ENCODE data around the gene KIRREL3. TPM values are rescaled to one million over a fixed set of nuclear protein-coding genes. Genes with fewer than 3 reads are reported as not detected.
"Not testable (repeated sequence)": the region's sequence is repeated elsewhere in the genome, so short reads cannot be mapped to it uniquely, and the experiment has no call there.

KIRREL3 gene
- total and polyA plus RNA-seq, 9 of the 15 experiments (the other 6 are each of a cell fraction or from before 2014, with no cell fraction given): 0.04 to 0.10 TPM; not detected in 7

DNA sequence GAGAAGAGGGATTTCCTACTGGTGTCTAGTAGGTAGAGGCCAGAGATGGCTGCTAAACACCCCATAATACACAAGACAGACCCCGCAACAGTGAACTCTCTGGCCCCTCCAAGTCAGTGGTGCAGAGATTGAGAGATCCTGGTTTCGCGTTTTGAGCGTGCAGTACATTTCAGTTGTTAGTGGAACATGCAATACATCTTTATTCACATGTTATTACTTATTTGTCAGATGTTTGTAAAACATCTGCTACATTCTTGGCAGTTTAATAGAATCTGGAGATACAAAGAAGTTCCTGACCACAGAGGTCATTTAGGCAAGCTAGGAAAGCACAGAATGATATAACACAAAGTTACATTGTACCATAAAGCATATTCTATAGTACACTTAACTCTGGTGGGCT, 603.6 kb downstream of the KIRREL3 start (continued):
- TF ChIP-seq, protein P1, sequence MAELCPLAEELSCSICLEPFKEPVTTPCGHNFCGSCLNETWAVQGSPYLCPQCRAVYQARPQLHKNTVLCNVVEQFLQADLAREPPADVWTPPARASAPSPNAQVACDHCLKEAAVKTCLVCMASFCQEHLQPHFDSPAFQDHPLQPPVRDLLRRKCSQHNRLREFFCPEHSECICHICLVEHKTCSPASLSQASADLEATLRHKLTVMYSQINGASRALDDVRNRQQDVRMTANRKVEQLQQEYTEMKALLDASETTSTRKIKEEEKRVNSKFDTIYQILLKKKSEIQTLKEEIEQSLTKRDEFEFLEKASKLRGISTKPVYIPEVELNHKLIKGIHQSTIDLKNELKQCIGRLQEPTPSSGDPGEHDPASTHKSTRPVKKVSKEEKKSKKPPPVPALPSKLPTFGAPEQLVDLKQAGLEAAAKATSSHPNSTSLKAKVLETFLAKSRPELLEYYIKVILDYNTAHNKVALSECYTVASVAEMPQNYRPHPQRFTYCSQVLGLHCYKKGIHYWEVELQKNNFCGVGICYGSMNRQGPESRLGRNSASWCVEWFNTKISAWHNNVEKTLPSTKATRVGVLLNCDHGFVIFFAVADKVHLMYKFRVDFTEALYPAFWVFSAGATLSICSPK (IDR thresholded peaks at IDR 0.05; ENCODE audit: borderline replicate concordance): no peak
- TF ChIP-seq ZNF696 (CRISPR knock-in tag; conservative IDR thresholded peaks at IDR 0.05) (no peak), NFE2 (IDR thresholded peaks at IDR 0.05; ENCODE audit: low read depth) (no peak), ESRRA (IDR thresholded peaks at IDR 0.05; ENCODE audit: borderline replicate concordance, low read depth) (no peak), RBFOX2 (IDR thresholded peaks at IDR 0.05; ENCODE audit: low read depth, low read length) (no peak), ZNF780A (CRISPR knock-in tag; IDR thresholded peaks at IDR 0.05) (no peak)

DNA sequence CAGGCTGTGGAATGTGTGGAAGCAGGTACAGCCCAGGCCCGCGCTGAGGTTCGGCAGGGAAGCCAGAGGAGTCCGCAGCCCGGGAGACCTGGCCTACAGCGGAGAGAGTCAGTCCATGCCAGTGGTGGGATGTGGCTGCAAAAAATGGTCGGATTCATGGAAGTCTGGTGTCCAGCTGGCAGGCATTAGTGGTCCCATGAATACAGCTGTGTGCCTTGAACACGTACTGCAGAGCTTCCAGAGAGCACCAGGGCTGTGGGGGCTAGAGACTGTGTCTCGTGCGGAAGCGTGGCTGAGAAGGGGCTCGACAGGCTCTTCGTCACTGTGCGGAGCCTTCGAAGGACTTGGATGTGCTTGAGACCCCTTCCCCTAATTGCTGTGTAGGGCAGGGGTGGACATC, 604.3 kb downstream of the KIRREL3 start:
- H3K27ac ChIP-seq (ENCODE audit: extremely low read depth, low read depth, low read length); H3K36me3 ChIP-seq (ENCODE audit: control insufficient read depth, insufficient read depth, low read length); H3K4me3 ChIP-seq; H3K9me3 ChIP-seq (replicated peaks; ENCODE audit: control insufficient read depth, insufficient read depth, low read depth, low read length); H3K4me1 ChIP-seq (replicated peaks in 1 of 2; ENCODE audit: control insufficient read depth in 2 of 2, insufficient read depth in 2 of 2, low read length in 2 of 2); H3K27me3 ChIP-seq (ENCODE audit: control insufficient read depth in 2 of 2, insufficient read depth in 2 of 2, low read length in 2 of 2); H3K9ac ChIP-seq (ENCODE audit: insufficient read depth in 1 of 2, low read depth in 2 of 2, low read length in 2 of 2); CTCF ChIA-PET (ENCODE audit: low intra/inter-chr PET ratio); POLR2A ChIA-PET; H2AFZ ChIP-seq (ENCODE audit: low read depth, low read length); intact Hi-C loops (cut with micrococcal nuclease); H3K4me2 ChIP-seq (ENCODE audit: insufficient read depth, low read length); FAIRE-seq; DNase-seq (ENCODE audit: extremely low read depth in 1 of 4, low spot score in 3 of 4); in situ Hi-C loops (cut with MboI); ATAC-seq; H4K20me1 ChIP-seq (replicated peaks; ENCODE audit: control insufficient read depth, insufficient read depth, low read length); H3K79me2 ChIP-seq (ENCODE audit: control insufficient read depth, insufficient read depth, low read length); H3K9me1 ChIP-seq (ENCODE audit: control insufficient read depth, insufficient read depth, low read length); BruUV-seq (replicated peaks): not testable (repeated sequence)
- 72% methylated on average over 9 of the region's 15 CpGs for WGBS (ENCODE audit: insufficient coverage, low coverage, missing lambda C conversion rate)

DNA sequence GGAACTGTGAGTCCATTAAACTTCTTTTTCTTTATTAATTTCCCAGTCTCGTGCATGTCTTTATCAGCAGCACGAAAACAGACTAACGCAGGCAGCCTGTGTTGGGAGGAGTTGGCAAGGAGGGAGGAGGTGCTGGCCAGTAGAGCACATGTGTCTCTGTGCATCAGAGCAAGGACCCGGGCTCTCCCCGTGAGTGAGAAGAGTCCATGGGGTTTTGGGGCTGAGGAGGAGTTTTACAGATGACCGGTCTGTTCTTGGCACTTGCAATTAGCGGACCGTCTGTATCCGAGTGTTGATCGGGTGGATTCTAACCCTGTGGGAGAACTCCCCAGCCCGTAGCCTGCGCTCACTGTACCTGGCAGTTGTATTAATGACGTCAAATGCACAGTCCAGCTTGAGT, 604.8 kb downstream of the KIRREL3 start:
- H3K4me1 ChIP-seq (replicated peaks in 1 of 2; ENCODE audit: control insufficient read depth in 2 of 2, insufficient read depth in 2 of 2, low read length in 2 of 2); H2AFZ ChIP-seq (ENCODE audit: low read depth, low read length); H3K79me2 ChIP-seq (ENCODE audit: control insufficient read depth, insufficient read depth, low read length); H3K4me2 ChIP-seq (ENCODE audit: insufficient read depth, low read length); intact Hi-C loops (cut with micrococcal nuclease); BruUV-seq (replicated peaks); H3K9me3 ChIP-seq (replicated peaks; ENCODE audit: control insufficient read depth, insufficient read depth, low read depth, low read length); H3K9me1 ChIP-seq (ENCODE audit: control insufficient read depth, insufficient read depth, low read length); ATAC-seq; DNase-seq (ENCODE audit: extremely low read depth in 1 of 4, low spot score in 3 of 4); H3K9ac ChIP-seq (ENCODE audit: insufficient read depth in 1 of 2, low read depth in 2 of 2, low read length in 2 of 2); H4K20me1 ChIP-seq (replicated peaks; ENCODE audit: control insufficient read depth, insufficient read depth, low read length); H3K27ac ChIP-seq (ENCODE audit: extremely low read depth, low read depth, low read length); in situ Hi-C loops (cut with MboI); H3K27me3 ChIP-seq (ENCODE audit: control insufficient read depth in 2 of 2, insufficient read depth in 2 of 2, low read length in 2 of 2); H3K4me3 ChIP-seq; CTCF ChIA-PET (ENCODE audit: low intra/inter-chr PET ratio); POLR2A ChIA-PET; H3K36me3 ChIP-seq (ENCODE audit: control insufficient read depth, insufficient read depth, low read length): not testable (repeated sequence)
- peak; percentile 54 for FAIRE-seq
- WGBS (ENCODE audit: insufficient coverage, low coverage, missing lambda C conversion rate): 54% methylated on average over 6 of the region's 13 CpGs

DNA sequence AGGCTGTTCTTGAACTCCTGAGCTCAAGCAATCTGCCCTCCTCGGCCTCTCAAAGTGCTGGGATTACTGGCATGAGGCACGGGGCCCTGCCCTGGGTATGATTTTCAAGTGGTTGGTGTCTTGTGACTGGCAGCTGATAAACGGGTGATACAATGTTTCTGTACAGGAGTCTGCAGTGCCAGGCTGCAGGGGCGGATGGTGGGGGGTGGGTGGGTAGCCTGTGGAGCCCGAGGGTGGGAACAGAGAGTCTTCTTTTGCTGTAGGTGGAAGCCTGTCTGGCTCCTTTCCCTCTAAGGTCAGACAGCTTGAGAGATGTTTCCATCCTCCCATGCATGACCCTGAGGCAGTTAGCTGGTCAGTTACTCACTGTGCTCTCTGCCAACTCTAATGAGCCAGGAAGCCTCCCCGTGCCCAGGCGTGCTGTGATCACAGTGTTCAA, 605.9 kb downstream of the KIRREL3 start:
- CTCF ChIA-PET (ENCODE audit: low intra/inter-chr PET ratio); H3K4me1 ChIP-seq (replicated peaks in 1 of 2; ENCODE audit: control insufficient read depth in 2 of 2, insufficient read depth in 2 of 2, low read length in 2 of 2); H3K36me3 ChIP-seq (ENCODE audit: control insufficient read depth, insufficient read depth, low read length); DNase-seq (ENCODE audit: extremely low read depth in 1 of 4, low spot score in 3 of 4); H3K9me3 ChIP-seq (replicated peaks; ENCODE audit: control insufficient read depth, insufficient read depth, low read depth, low read length); H3K79me2 ChIP-seq (ENCODE audit: control insufficient read depth, insufficient read depth, low read length); H3K9ac ChIP-seq (ENCODE audit: insufficient read depth in 1 of 2, low read depth in 2 of 2, low read length in 2 of 2); FAIRE-seq; H3K27ac ChIP-seq (ENCODE audit: extremely low read depth, low read depth, low read length); H3K4me3 ChIP-seq; H4K20me1 ChIP-seq (replicated peaks; ENCODE audit: control insufficient read depth, insufficient read depth, low read length); H3K27me3 ChIP-seq (ENCODE audit: control insufficient read depth in 2 of 2, insufficient read depth in 2 of 2, low read length in 2 of 2); BruUV-seq (replicated peaks); in situ Hi-C loops (cut with MboI); H3K9me1 ChIP-seq (ENCODE audit: control insufficient read depth, insufficient read depth, low read length); H3K4me2 ChIP-seq (ENCODE audit: insufficient read depth, low read length); H2AFZ ChIP-seq (ENCODE audit: low read depth, low read length); ATAC-seq: not testable (repeated sequence)
- WGBS (ENCODE audit: insufficient coverage, low coverage, missing lambda C conversion rate): 59% methylated on average over 4 of the region's 7 CpGs
- intact Hi-C loops (cut with micrococcal nuclease): loop anchor here (5.0 kb wide), 1 partner anchor 47 kb away; no protein-coding TSS in a partner anchor
- POLR2A ChIA-PET: interaction anchor here (0.7 kb wide), 1 partner anchor 84 kb away, joined by 3 read pairs; no protein-coding TSS in a partner anchor

Measured in K562 (cell line).